Ishikawa (cell line): ENCODE results near the gene COPZ2.

Source experiments
- CEBPB ChIP-seq: IDR thresholded peaks from 2 replicates; pipeline ENCODE4 v1.6.1; 2012
- CREB1 ChIP-seq: IDR thresholded peaks from 2 replicates; pipeline ENCODE4 v1.6.1; 2012; ENCODE audit warnings: low read depth
- EGR1 ChIP-seq: IDR thresholded peaks from 2 replicates; pipeline ENCODE4 v1.6.1; 2012
- EP300 ChIP-seq: IDR thresholded peaks from 2 replicates; pipeline ENCODE4 v1.6.1; 2012; ENCODE audit warnings: borderline replicate concordance
- FOXM1 ChIP-seq: IDR thresholded peaks from 2 replicates; pipeline ENCODE4 v1.6.1; 2012; ENCODE audit warnings: low read depth, borderline replicate concordance
- MAX ChIP-seq: IDR thresholded peaks from 2 replicates; pipeline ENCODE4 v1.6.1; 2012
- NFIC ChIP-seq: IDR thresholded peaks from 2 replicates; pipeline ENCODE4 v1.6.1; 2012
- RAD21 ChIP-seq: IDR thresholded peaks from 2 replicates; pipeline ENCODE4 v1.6.1; 2012; ENCODE audit warnings: low read depth
- REST ChIP-seq: IDR thresholded peaks from 2 replicates; pipeline ENCODE4 v1.6.1; 2012; ENCODE audit warnings: low read depth, mild to moderate bottlenecking
- TAF1 ChIP-seq: IDR thresholded peaks from 2 replicates; pipeline ENCODE4 v1.6.1; 2012; ENCODE audit warnings: low read depth, mild to moderate bottlenecking
- TCF12 ChIP-seq: IDR thresholded peaks from 2 replicates; pipeline ENCODE4 v1.6.1; 2012; ENCODE audit warnings: low read depth
- TEAD4 ChIP-seq: IDR thresholded peaks from 2 replicates; pipeline ENCODE4 v1.6.1; 2012
- USF1 ChIP-seq: IDR thresholded peaks from 2 replicates; pipeline ENCODE4 v1.6.1; 2012
- YY1 ChIP-seq: IDR thresholded peaks from 2 replicates; pipeline ENCODE4 v1.6.1; 2012; ENCODE audit warnings: low read depth
- ZBTB7A ChIP-seq: IDR thresholded peaks from 2 replicates; pipeline ENCODE4 v1.6.1; 2012; ENCODE audit warnings: low read depth

The COPZ2 gene

GRCh38 chr17:48016112-48016511 is 21.5 kb downstream of the COPZ2 start:
- TF ChIP-seq FOXM1: no peak
- no peak for TF ChIP-seq REST
- TF ChIP-seq NFIC: no peak
- TF ChIP-seq TAF1: no peak
- TF ChIP-seq EGR1: no peak
- TF ChIP-seq TEAD4: no peak
- TF ChIP-seq CREB1: no peak
- TF ChIP-seq CEBPB: no peak
- no peak for TF ChIP-seq ZBTB7A
- no peak for TF ChIP-seq MAX
- no peak for TF ChIP-seq USF1
- no peak for TF ChIP-seq YY1
- TF ChIP-seq RAD21: no peak
- TF ChIP-seq TCF12: no peak
- no peak for TF ChIP-seq EP300

- TF ChIP-seq ZBTB7A (no peak), EGR1 (no peak), CREB1 (no peak), USF1 (0 out of 2 replicates have a peak, but pooled peaks have one; percentile 10), RAD21 (no peak), TCF12 (no peak), REST (no peak), NFIC (no peak)
Observed at GRCh38 chr17:48014595-48015111, 22.9 kb downstream of the COPZ2 start.

- TF ChIP-seq CEBPB (no peak), TCF12 (no peak), ZBTB7A (no peak), REST (no peak), YY1 (no peak), MAX (no peak), FOXM1 (no peak), CREB1 (no peak), USF1 (no peak), TAF1 (no peak), TEAD4 (no peak)
Observed at GRCh38 chr17:48013876-48014594, 23.6 kb downstream of the COPZ2 start.

- no peak for TF ChIP-seq TCF12
- no peak for TF ChIP-seq YY1
- no peak for TF ChIP-seq RAD21
- no peak for TF ChIP-seq TEAD4
- TF ChIP-seq CEBPB: no peak
- no peak for TF ChIP-seq FOXM1
- TF ChIP-seq EP300: no peak
- TF ChIP-seq CREB1: no peak
Observed at GRCh38 chr17:48012654-48013053, 24.9 kb downstream of the COPZ2 start.
